Measurements from ENCODE around the gene MED17.
"Not testable (repeated sequence)": the region's sequence is repeated elsewhere in the genome, so short reads cannot be mapped to it uniquely, and the experiment has no call there.

MED17 gene

GRCh38 chr11:93772123-93772522 lies 12.0 kb upstream of the MED17 start:
- no peak for DNase-seq (ENCODE audit: low read depth)
- no peak overlapping the region for H3K4me3 ChIP-seq (ENCODE audit: low read depth, low read length)
- TF ChIP-seq, protein P1, sequence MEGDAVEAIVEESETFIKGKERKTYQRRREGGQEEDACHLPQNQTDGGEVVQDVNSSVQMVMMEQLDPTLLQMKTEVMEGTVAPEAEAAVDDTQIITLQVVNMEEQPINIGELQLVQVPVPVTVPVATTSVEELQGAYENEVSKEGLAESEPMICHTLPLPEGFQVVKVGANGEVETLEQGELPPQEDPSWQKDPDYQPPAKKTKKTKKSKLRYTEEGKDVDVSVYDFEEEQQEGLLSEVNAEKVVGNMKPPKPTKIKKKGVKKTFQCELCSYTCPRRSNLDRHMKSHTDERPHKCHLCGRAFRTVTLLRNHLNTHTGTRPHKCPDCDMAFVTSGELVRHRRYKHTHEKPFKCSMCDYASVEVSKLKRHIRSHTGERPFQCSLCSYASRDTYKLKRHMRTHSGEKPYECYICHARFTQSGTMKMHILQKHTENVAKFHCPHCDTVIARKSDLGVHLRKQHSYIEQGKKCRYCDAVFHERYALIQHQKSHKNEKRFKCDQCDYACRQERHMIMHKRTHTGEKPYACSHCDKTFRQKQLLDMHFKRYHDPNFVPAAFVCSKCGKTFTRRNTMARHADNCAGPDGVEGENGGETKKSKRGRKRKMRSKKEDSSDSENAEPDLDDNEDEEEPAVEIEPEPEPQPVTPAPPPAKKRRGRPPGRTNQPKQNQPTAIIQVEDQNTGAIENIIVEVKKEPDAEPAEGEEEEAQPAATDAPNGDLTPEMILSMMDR (IDR thresholded peaks at IDR 0.05; ENCODE audit: insufficient read depth, low read depth, low read length, missing control alignments): no peak

- TF ChIP-seq, protein P1 (IDR thresholded peaks at IDR 0.05; ENCODE audit: insufficient read depth, low read depth, low read length, missing control alignments): no peak
- DNase-seq (ENCODE audit: low read depth): no peak
- H3K4me3 ChIP-seq (ENCODE audit: low read depth, low read length): no peak overlapping the region
Observed at GRCh38 chr11:93773045-93773477, 11.0 kb upstream of the MED17 start.

GRCh38 chr11:93773601-93774200 lies 10.4 kb upstream of the MED17 start:
- TF ChIP-seq, protein P1 (IDR thresholded peaks at IDR 0.05; ENCODE audit: insufficient read depth, low read depth, low read length, missing control alignments): no peak
- H3K4me3 ChIP-seq (ENCODE audit: low read depth, low read length): no peak overlapping the region
- DNase-seq (ENCODE audit: low read depth): no peak

- DNase-seq (ENCODE audit: low read depth): not testable (repeated sequence)
Observed at GRCh38 chr11:93774560-93774959, 9.5 kb upstream of the MED17 start.

DNA sequence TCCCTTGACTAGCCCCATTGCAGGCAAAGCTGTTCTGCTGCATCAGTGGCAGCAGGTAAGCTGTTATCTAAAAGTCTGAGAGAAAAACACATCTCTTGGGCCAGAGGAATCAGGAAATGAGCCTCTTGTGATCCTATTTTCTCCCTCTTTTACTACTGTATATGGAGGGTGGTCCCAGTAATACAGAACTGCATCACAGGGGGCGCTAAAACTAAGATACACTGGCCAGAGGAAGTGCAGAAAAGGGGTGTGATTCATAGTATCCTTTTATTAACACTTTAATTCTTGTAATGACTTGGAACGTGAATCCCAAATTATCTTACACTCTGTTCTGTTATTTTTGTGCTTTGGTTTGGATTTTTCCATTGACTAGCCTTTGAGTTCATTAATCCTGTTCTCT lies 8.8 kb upstream of the MED17 start:
- TF ChIP-seq, protein P1 (IDR thresholded peaks at IDR 0.05; ENCODE audit: insufficient read depth, low read depth, low read length, missing control alignments): peak; percentile 24
- DNase-seq (ENCODE audit: low read depth): no peak
- no peak overlapping the region for H3K4me3 ChIP-seq (ENCODE audit: low read depth, low read length)

More at GRCh38 chr11:93774560-93774959, 9.5 kb upstream of the MED17 start:
- H3K4me3 ChIP-seq (ENCODE audit: low read depth, low read length): not testable (repeated sequence)

GRCh38 chr11:93783362-93783761 lies 720 bp upstream of the MED17 start:
- peak overlapping the region; percentile 96 for H3K4me3 ChIP-seq (ENCODE audit: low read depth, low read length)
- TF ChIP-seq, protein P1 (IDR thresholded peaks at IDR 0.05; ENCODE audit: insufficient read depth, low read depth, low read length, missing control alignments): no peak
- DNase-seq (ENCODE audit: low read depth): no peak

- TF ChIP-seq, protein P1 (IDR thresholded peaks at IDR 0.05; ENCODE audit: insufficient read depth, low read depth, low read length, missing control alignments): no peak
- peak overlapping the region; percentile 96 for H3K4me3 ChIP-seq (ENCODE audit: low read depth, low read length)
- no peak for DNase-seq (ENCODE audit: low read depth)
Observed at GRCh38 chr11:93783765-93784144, 327 bp upstream of the MED17 start.

Data from GM12865 (cell line).